ENCODE data around the gene DAB2IP. TPM values are rescaled to one million over a fixed set of nuclear protein-coding genes. Genes with fewer than 3 reads are reported as not detected.

Gene DAB2IP
- total RNA-seq, 1 donor from 2014 or later: 0.75 TPM

DNA sequence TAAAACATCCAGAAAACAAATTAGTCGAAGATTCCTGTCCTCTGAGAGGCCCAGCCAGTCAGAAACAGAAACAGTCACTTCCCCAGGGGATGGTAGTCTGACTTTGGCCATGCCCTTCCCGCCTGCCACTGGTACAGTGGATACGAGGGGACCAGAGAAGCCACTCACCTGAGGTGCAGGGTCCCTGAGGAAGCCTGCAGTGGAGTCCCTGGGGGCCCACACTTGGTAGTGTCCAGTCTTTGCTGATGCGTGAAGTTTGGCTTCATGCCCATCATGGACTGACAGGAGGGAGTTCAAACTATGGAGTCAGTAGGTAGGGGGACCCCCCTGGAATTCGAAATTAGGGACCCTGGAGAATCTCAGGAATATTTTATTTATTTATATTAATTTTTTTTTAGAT, 147.5 kb downstream of the DAB2IP start:
- H3K4me3 Mint-ChIP-seq: no peak overlapping the region
- H3K9me3 Mint-ChIP-seq: peaks cover 1% of the 10 kb centered on the region
- ATAC-seq (ENCODE audit: low read depth) (no peak), DNase-seq (no peak)
- no peaks in the 10 kb centered on the region for H3K4me1 Mint-ChIP-seq
- TF ChIP-seq CTCF (IDR thresholded peaks at IDR 0.05): no peak
- intact Hi-C loops (cut with micrococcal nuclease): no loop called here
- H3K36me3 Mint-ChIP-seq (ENCODE audit: low read depth): no peaks in the 10 kb centered on the region
- ChIA-PET POLR2A (no interaction called here), CTCF (no interaction called here)
- H3K27ac Mint-ChIP-seq: no peak overlapping the region
- peaks cover 5% of the 10 kb centered on the region for H3K27me3 Mint-ChIP-seq

DNA sequence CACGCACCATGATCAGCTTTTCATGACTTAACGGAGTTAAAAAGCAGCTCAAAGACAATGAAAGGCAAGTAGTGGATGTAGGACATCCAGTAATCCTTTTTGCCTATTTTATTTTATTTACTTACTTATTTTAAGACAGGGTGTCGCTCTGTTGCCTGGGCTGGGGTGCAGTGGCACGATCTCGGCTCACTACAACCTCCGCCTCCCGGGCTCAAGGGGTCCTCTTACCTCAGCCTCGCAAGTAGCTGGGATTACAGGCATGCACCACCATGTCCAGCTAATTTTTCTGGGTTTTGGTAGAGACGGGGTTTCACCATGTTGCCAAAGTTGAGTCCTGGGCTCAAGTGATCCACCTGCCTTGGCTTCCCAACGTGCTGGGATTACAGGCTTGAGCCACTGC, 148.9 kb downstream of the DAB2IP start:
- CTCF ChIA-PET: no interaction called here
- peaks cover 11% of the 10 kb centered on the region for H3K9me3 Mint-ChIP-seq
- H3K27ac Mint-ChIP-seq: no peak overlapping the region
- no peaks in the 10 kb centered on the region for H3K4me1 Mint-ChIP-seq
- no peak for TF ChIP-seq CTCF (IDR thresholded peaks at IDR 0.05)
- peaks cover 5% of the 10 kb centered on the region for H3K27me3 Mint-ChIP-seq
- no peak for DNase-seq
- no peaks in the 10 kb centered on the region for H3K36me3 Mint-ChIP-seq (ENCODE audit: low read depth)
- POLR2A ChIA-PET: no interaction called here
- ATAC-seq (ENCODE audit: low read depth): no peak
- no peak overlapping the region for H3K4me3 Mint-ChIP-seq
- intact Hi-C loops (cut with micrococcal nuclease): no loop called here

- peaks cover 5% of the 10 kb centered on the region for H3K27me3 Mint-ChIP-seq
- intact Hi-C loops (cut with micrococcal nuclease): no loop called here
- H3K9me3 Mint-ChIP-seq: peaks cover 11% of the 10 kb centered on the region
- no peak overlapping the region for H3K27ac Mint-ChIP-seq
- H3K36me3 Mint-ChIP-seq (ENCODE audit: low read depth): no peaks in the 10 kb centered on the region
- TF ChIP-seq CTCF (IDR thresholded peaks at IDR 0.05): no peak
- ATAC-seq (ENCODE audit: low read depth) (no peak), DNase-seq (no peak)
- CTCF ChIA-PET: no interaction called here
- H3K4me3 Mint-ChIP-seq: no peak overlapping the region
- POLR2A ChIA-PET: no interaction called here
- H3K4me1 Mint-ChIP-seq: no peaks in the 10 kb centered on the region
Observed at GRCh38 chr9:121801579-121801978, 150.1 kb downstream of the DAB2IP start.

DNA sequence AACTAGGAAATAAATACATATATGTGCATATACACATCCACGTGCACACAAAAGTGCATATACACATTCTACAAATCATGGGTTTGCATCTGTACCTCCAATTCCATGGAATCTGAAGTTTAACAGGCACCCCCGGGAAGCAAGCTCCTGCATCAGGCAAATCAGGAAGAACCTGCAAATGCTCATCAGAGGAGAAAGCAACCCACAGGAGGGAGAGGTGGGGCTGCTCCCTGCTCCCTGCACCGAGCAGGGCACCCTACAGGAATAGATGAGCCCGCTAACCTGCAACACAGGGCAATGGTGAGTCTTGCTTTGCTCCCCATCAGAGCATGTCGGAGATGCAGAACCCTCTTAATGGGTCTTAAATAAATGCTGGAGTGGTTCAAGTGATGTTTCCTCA, 151.3 kb downstream of the DAB2IP start:
- H3K9me3 Mint-ChIP-seq: peaks cover 11% of the 10 kb centered on the region
- ATAC-seq (ENCODE audit: low read depth) (no peak), DNase-seq (no peak)
- H3K4me3 Mint-ChIP-seq: no peak overlapping the region
- H3K27ac Mint-ChIP-seq: no peak overlapping the region
- no peak for TF ChIP-seq CTCF (IDR thresholded peaks at IDR 0.05)
- ChIA-PET POLR2A (no interaction called here), CTCF (no interaction called here)
- H3K36me3 Mint-ChIP-seq (ENCODE audit: low read depth): no peaks in the 10 kb centered on the region
- intact Hi-C loops (cut with micrococcal nuclease): no loop called here
- no peaks in the 10 kb centered on the region for H3K4me1 Mint-ChIP-seq
- H3K27me3 Mint-ChIP-seq: peaks cover 3% of the 10 kb centered on the region

- no peak for TF ChIP-seq CTCF (IDR thresholded peaks at IDR 0.05)
- Mint-ChIP-seq H3K36me3 (ENCODE audit: low read depth) (no peaks in the 10 kb centered on the region), H3K9me3 (peaks cover 11% of the 10 kb centered on the region), H3K4me1 (no peaks in the 10 kb centered on the region), H3K27me3 (no peaks in the 10 kb centered on the region), H3K27ac (no peak overlapping the region), H3K4me3 (no peak overlapping the region)
- ChIA-PET POLR2A (no interaction called here), CTCF (no interaction called here)
- ATAC-seq (ENCODE audit: low read depth) (no peak), DNase-seq (no peak)
- intact Hi-C loops (cut with micrococcal nuclease): no loop called here
Observed at GRCh38 chr9:121807069-121807822, 155.8 kb downstream of the DAB2IP start.
